Skeletal muscle satellite cell (primary cell): ENCODE results near the gene RASGRP3.

Experiments
- H3K27me3 ChIP-seq: 2 replicates; pipeline ENCODE4 v1.7.0; 2013; ENCODE audit warnings: low read length; ENCODE audit not compliant: control insufficient read depth, insufficient read depth
- H3K36me3 ChIP-seq: 2 replicates; pipeline ENCODE4 v1.7.0; 2013; ENCODE audit warnings: mild to moderate bottlenecking, control low read depth, low read length; ENCODE audit not compliant: insufficient read depth
- H3K4me1 ChIP-seq: 2 replicates; pipeline ENCODE4 v1.7.0; 2013; ENCODE audit warnings: low read length; ENCODE audit not compliant: control insufficient read depth, insufficient read depth
- H3K4me2 ChIP-seq: 2 replicates; pipeline ENCODE4 v1.7.0; 2013; ENCODE audit warnings: mild to moderate bottlenecking, low read length
- H3K4me3 ChIP-seq: 2 replicates; pipeline ENCODE4 v1.7.0; 2013; ENCODE audit warnings: low read length
- H3K9ac ChIP-seq: 2 replicates; pipeline ENCODE4 v1.7.0; 2013; ENCODE audit warnings: mild to moderate bottlenecking, low read depth, low read length, moderate library complexity
- H3K9me3 ChIP-seq: replicated peaks from 2 replicates; pipeline ENCODE4 v1.7.0; 2013; ENCODE audit warnings: mild to moderate bottlenecking, control low read depth, low read length

RASGRP3 gene

DNA sequence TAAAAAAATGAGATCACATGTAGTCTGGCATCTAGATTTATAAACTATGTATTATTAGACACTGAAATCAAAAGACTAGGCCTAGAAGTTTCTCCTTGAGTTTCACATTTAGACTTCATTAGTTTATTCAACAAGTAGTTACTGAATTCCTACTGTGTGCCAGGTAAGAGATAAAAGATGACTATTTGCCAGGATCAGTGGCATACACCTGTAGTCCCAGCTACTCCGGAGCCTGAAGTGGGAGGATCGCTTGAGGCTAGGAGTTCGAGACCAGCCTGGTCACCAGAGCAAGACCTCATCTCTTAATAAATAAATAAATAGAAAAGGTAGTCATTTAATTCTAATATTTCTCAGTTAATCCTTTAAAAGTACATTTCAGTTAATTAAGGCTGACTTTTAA lies 120.6 kb downstream of the RASGRP3 start:
- H3K4me3 ChIP-seq: peak overlapping the region; percentile 93

DNA sequence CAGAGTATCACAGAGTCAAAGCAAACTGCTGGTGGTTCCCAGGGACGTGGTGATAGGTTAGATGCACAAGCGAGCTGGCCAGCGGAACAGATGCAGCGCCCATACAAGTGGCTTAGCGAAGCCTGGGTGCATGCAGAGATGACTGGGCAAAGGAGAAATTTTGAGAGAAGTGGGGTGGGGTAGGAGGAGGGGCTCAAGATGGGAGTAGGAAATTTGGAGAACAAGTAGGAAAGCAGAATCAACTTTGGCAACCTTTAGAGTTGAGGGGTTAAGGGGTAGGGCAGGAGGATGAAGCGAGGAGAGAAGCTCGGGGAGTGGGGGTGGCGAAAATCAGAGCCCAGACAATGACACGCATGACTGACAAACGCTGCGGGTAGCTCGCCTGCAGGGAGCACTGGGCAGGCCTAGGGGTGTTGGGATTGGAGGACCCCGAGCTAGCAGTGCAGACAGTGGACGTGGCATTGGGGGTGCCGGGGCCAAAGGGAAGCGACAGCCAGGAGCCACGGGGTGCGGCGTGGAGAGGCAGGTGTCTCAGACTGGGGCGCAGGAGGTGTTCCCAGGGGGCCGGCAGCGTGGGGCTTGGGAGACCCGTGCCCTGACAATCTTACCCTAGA lies 122.2 kb downstream of the RASGRP3 start:
- no peaks in the 10 kb centered on the region for H3K27me3 ChIP-seq
- peak overlapping the region; percentile 93 for H3K4me3 ChIP-seq
- peak overlapping the region; percentile 90 for H3K9ac ChIP-seq
- H3K4me1 ChIP-seq: peaks cover 21% of the 10 kb centered on the region
- H3K4me2 ChIP-seq: peak overlapping the region; percentile 91
- no peaks in the 10 kb centered on the region for H3K9me3 ChIP-seq
- peaks cover 14% of the 10 kb centered on the region for H3K36me3 ChIP-seq

More for the DNA sequence above, 120.6 kb downstream of the RASGRP3 start:
- peaks cover 30% of the 10 kb centered on the region for H3K36me3 ChIP-seq
- peak overlapping the region; percentile 91 for H3K4me2 ChIP-seq
- H3K9me3 ChIP-seq: no peaks in the 10 kb centered on the region
- H3K27me3 ChIP-seq: no peaks in the 10 kb centered on the region
- H3K4me1 ChIP-seq: peaks cover 21% of the 10 kb centered on the region
- H3K9ac ChIP-seq: peak overlapping the region; percentile 90

GRCh38 chr2:33599175-33599942 lies 122.9 kb downstream of the RASGRP3 start, which contains the start of gene FAM98A:
FAM98A (minus strand) TSS chr2:33599299; CDS start chr2:33599221, 78 bp downstream.
- H3K9me3 ChIP-seq: no peaks in the 10 kb centered on the region
- H3K9ac ChIP-seq: peak within 1 kb of the TSS; percentile 90
- H3K4me2 ChIP-seq: peak within 1 kb of the TSS; percentile 91
- no peaks in the 10 kb centered on the region for H3K27me3 ChIP-seq
- H3K36me3 ChIP-seq: peaks cover 8% of the 10 kb centered on the region
- H3K4me3 ChIP-seq: peak within 1 kb of the TSS; percentile 93
- peaks cover 21% of the 10 kb centered on the region for H3K4me1 ChIP-seq

GRCh38 chr2:33599943-33600192 lies 123.4 kb downstream of the RASGRP3 start:
- Histone ChIP-seq H3K9ac (peak overlapping the region; percentile 81), H3K9me3 (no peaks in the 10 kb centered on the region), H3K27me3 (no peaks in the 10 kb centered on the region), H3K4me3 (peak overlapping the region; percentile 83), H3K36me3 (peaks cover 5% of the 10 kb centered on the region), H3K4me2 (peak overlapping the region; percentile 91), H3K4me1 (peaks cover 21% of the 10 kb centered on the region)

GRCh38 chr2:33602201-33602830 lies 125.9 kb downstream of the RASGRP3 start:
- Histone ChIP-seq H3K27me3 (no peaks in the 10 kb centered on the region), H3K9me3 (no peaks in the 10 kb centered on the region), H3K4me1 (peaks cover 10% of the 10 kb centered on the region), H3K4me2 (no peak overlapping the region), H3K9ac (no peak overlapping the region), H3K4me3 (no peak overlapping the region), H3K36me3 (no peaks in the 10 kb centered on the region)

- Histone ChIP-seq H3K4me3 (no peak overlapping the region), H3K4me1 (peaks cover 5% of the 10 kb centered on the region), H3K9ac (no peak overlapping the region), H3K4me2 (no peak overlapping the region), H3K9me3 (no peaks in the 10 kb centered on the region), H3K36me3 (no peaks in the 10 kb centered on the region), H3K27me3 (no peaks in the 10 kb centered on the region)
Measured at GRCh38 chr2:33603416-33603815, 127.0 kb downstream of the RASGRP3 start.

DNA sequence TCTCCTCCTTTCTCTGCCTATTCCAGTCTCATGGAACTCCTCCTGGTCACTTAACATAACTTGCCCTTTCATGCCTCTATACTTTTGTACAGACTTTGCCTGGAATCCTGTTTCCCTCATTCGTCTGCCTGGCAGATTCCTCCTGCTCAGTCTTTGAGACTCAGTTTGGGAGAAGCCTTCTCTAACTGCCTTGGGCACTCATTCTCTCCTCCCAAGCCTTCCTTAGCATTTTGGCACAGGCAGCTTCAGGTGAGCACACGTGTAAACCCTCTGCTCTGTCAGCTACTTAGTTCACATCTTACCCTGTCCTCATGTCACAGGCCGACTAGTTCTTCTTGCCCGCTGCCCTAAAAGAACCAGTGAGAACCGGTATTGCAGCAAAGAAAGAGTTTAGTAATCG lies 128.6 kb downstream of the RASGRP3 start:
- no peaks in the 10 kb centered on the region for H3K27me3 ChIP-seq
- no peak overlapping the region for H3K4me2 ChIP-seq
- H3K9me3 ChIP-seq: no peaks in the 10 kb centered on the region
- peaks cover under 1% of the 10 kb centered on the region for H3K4me1 ChIP-seq
- no peak overlapping the region for H3K9ac ChIP-seq
- no peaks in the 10 kb centered on the region for H3K36me3 ChIP-seq
- no peak overlapping the region for H3K4me3 ChIP-seq

DNA sequence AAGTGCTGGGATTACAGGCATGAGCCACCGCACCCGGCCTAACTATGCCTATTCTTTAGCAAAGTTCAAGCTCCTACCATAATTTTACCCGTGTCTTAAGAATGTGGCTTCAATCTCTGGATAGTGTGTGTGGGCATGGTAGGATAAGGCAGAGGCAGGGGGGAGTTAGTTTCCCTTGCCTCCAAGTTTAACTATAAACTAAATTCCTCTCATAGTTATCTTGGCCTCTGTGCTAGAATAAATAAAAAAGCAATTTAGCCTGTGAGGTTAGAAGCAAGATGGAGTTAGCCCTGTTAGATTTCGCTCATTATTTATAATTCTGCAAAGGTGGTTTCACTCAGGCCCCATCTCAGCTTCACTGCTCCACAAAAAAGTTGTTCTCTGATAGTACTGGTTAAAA lies 129.7 kb downstream of the RASGRP3 start:
- Histone ChIP-seq H3K9ac (no peak overlapping the region), H3K4me2 (no peak overlapping the region), H3K27me3 (no peaks in the 10 kb centered on the region), H3K4me1 (no peaks in the 10 kb centered on the region), H3K36me3 (no peaks in the 10 kb centered on the region), H3K9me3 (no peaks in the 10 kb centered on the region), H3K4me3 (no peak overlapping the region)

GRCh38 chr2:33606622-33607021 lies 130.2 kb downstream of the RASGRP3 start:
- H3K9me3 ChIP-seq: no peaks in the 10 kb centered on the region
- H3K9ac ChIP-seq: no peak overlapping the region
- no peak overlapping the region for H3K4me3 ChIP-seq
- no peaks in the 10 kb centered on the region for H3K36me3 ChIP-seq
- no peaks in the 10 kb centered on the region for H3K4me1 ChIP-seq
- H3K4me2 ChIP-seq: no peak overlapping the region
- no peaks in the 10 kb centered on the region for H3K27me3 ChIP-seq

DNA sequence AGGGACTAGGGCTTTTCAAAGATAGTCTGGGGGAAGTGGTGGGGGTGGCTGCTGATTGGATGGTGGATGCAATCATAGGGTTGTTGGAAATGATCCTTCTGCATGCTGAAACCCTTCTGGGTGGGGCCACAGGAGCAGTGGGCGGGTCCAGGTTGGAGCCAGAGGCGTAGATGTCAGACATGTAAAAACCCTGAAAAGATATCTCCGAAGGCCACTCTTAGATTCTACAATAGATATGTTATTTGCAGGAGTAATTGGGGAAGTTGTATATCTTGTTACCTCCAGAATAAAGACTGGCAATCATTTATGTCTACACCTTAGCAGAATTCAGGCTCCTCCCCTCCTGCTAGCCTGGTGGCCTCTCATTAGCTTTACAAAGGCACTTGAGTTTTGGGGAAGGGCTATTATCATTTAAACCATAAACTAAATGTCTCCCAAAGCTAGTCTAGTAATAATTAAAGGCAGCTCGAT lies 130.8 kb downstream of the RASGRP3 start:
- Histone ChIP-seq H3K9ac (no peak overlapping the region), H3K36me3 (no peaks in the 10 kb centered on the region), H3K9me3 (no peaks in the 10 kb centered on the region), H3K4me1 (no peaks in the 10 kb centered on the region), H3K27me3 (no peaks in the 10 kb centered on the region), H3K4me2 (no peak overlapping the region), H3K4me3 (no peak overlapping the region)

DNA sequence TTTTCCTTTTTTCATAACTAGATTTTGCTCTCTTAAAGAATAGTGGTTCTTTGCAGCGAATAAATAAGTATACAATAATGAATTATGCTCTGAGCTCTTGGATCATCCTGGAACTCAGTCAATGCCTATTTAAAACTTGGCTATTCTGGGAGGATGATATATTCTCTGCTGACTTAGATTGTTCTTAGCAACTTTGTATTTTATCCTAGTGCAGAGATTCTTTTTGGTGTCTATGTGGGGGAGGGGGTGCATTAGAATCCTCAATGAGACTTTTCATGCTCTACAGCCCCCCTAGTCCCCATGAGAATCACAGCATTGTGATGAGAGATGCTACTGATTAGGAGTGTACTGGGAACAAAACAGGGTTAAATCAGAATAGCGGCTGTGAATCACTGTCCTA lies 131.5 kb downstream of the RASGRP3 start:
- H3K27me3 ChIP-seq: no peaks in the 10 kb centered on the region
- no peaks in the 10 kb centered on the region for H3K4me1 ChIP-seq
- H3K9me3 ChIP-seq: no peaks in the 10 kb centered on the region
- H3K36me3 ChIP-seq: no peaks in the 10 kb centered on the region
- no peak overlapping the region for H3K9ac ChIP-seq
- no peak overlapping the region for H3K4me3 ChIP-seq
- no peak overlapping the region for H3K4me2 ChIP-seq
